Adipose tissue (tissue), 3 donors: ENCODE measurements around the gene SCNN1A. TPM values are rescaled to one million over a fixed set of nuclear protein-coding genes. Genes with fewer than 3 reads are reported as not detected.

Experiments
- H3K27ac ChIP-seq: one replicate; pipeline ENCODE4 v1.5.1; 2013; ENCODE audit warnings: low read depth, low read length
- WGBS, 3 donors: extraction: QIAGEN DNeasy Blood & Tissue Kit; methylation state at CpG; one replicate each; pipeline ENCODE4 v1.1.7; 2013; 5-methylcytosine and 5-hydroxymethylcytosine counted together
- polyA plus RNA-seq, 3 donors: library from polyadenylated mRNA; stranded (reverse); fragments of 200-250 nt; gene quantifications; one replicate each; pipeline ENCODE4 v1.2.3, GENCODE V29; 2013
- donor health status: healthy with polysubstance abuse.
- donor health status: Bipolar disorder and iron deficiency.
- donor health status: healthy.

Gene SCNN1A
- polyA plus RNA-seq, result 10 to 100 TPM in 1 of 3 donors, 1 to 10 TPM in 2; 1.0 to 17.0 (median 5.0) TPM

DNA sequence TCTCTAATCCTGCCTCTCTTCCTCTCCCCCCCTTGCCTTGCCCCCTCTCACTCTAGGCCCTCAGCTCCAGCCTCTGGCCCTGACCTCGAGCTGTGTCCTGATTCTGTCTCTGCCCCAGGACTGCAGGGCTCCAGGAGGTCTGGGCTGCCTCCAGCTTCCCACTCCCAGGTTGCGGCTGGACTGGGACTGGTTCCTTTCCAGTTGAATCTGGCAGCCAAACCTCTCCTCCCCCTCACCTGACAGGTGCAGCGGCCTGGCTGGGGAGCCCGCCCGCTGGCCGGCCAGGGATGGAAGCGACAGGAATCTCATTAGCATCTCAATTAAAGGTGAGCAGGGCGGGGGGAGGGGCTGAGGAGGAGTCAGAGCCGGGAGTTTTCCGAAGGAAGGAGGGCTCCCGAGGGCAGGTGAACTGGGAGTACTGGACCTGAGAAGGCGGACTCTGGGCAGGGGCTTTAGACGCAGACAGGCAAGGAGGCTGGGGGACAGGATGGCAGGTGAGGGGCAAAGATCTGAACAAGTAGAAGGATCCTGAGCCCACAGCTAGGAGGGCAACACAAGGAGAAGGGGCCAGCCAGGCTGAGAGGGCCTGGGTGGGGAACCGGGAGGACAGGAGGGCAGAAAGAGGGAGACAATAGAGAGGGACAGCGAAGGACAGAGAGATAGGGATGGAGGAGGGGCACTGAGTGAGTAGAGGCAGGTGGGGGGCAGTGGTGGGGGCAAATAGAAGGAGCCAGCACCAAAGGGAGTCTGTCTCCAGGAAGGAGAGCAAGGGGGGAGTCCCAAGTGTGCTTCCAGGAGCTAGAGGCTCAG is at the start of gene SCNN1A:
Gene SCNN1A (minus strand): TSS at position 295 of the 810 bp plus-strand sequence. CDS start 780 bp downstream, outside the sequence.
- H3K27ac ChIP-seq, result no peak within 1 kb of the TSS
- WGBS, 3 donors, result 71 to 85% (median 84%) methylated on average over 15 of the region's 15 CpGs

DNA sequence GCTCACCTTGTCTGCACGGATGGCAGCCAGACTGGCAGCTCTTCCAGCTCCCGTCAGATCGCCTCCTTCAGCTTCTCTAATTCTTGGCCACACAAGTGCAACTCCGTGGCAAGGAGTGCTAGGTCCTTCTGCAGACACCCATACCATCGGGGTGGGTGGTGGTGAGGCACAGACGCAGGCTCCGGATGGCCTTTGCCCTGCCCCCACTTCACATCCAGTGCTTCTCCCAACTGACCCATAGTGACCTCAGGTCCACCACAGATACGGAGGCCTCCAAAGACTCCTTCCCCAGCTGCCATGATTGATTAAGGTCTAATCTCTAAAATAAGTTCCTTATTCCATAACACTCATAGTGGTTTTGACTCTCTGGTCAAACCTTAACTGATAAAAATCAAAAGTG is 49.5 kb upstream of the SCNN1A start:
- 82 to 87% (median 85%) methylated on average over 8 of the region's 8 CpGs for WGBS, 3 donors
- H3K27ac ChIP-seq, result no peak overlapping the region

DNA sequence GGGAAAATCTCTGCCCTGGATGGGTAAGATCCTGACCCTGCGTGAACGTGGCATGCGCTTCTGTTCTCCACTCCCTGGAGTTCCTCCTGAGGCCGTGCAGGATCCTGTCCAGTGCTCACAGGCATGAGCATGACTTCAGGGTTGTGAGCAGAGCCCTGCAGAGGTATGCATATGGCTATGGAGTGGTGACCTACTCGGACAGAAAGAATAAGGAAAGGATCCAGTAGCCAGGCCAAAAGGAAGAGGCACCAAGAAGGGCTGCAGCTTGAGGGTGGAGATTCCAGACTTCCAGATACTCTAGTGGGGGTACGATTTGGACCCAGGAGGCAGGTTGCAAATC is 48.6 kb upstream of the SCNN1A start:
- 44 to 52% (median 50%) methylated on average over 6 of the region's 6 CpGs for WGBS, 3 donors
- H3K27ac ChIP-seq, result no peak overlapping the region

DNA sequence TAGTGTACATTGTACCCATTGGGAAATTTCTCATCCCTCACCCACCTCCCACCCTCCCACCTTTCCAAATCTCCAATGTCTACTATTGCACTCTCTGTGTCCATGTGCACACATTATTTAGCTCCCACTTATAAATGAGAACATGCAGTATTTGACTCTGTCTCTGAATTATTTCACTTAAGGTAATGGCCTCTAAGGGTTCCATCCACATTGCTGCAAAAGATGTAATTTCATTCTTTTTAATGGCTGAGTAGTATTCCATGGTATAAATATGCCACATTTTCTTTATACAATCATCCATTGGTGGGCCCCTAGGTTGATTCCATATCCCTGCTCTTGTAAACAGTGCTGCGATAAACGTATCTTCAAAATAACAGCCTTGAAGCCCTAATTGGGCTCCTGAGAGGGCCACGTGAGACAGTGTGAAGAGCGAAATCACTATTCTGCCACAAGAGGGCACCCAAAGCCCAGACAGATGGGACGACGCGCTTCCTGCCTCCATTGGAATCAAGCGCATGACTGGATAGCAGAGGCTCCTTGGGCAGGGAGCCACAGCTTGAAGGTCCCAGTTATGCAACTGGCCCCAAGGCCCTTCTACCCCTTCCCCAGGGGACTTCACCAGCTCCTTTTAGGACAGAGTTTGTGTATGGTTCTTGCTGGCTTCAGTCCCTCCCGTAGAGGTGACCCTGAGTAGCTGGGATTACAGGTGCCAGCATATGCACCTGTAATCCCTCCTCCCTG is 48.1 kb upstream of the SCNN1A start:
- WGBS, 3 donors, result 2 to 7% (median 4%) methylated on average over 9 of the region's 9 CpGs
- no peak overlapping the region for H3K27ac ChIP-seq

DNA sequence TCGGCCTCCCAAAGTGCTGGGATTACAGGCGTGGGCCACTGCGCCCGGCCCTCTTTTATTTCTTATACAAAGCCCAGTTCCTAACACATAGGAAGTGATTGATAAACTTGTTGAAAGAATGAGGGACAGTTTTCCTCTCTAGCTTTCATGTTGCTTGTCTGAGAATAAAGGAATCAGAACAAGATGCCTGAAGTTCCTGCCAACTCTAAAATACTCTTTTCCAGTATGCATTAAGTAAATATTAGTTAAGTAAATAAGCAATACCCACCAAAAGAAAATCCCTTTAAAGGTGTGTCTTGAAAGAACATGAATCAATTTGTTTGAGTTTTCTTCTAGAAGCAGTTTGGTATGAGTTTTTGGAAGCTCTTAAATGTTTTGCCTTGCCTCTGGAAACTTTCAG is 45.0 kb upstream of the SCNN1A start:
- no peak overlapping the region for H3K27ac ChIP-seq
- 50 to 76% (median 70%) methylated on average over 4 of the region's 4 CpGs for WGBS, 3 donors

DNA sequence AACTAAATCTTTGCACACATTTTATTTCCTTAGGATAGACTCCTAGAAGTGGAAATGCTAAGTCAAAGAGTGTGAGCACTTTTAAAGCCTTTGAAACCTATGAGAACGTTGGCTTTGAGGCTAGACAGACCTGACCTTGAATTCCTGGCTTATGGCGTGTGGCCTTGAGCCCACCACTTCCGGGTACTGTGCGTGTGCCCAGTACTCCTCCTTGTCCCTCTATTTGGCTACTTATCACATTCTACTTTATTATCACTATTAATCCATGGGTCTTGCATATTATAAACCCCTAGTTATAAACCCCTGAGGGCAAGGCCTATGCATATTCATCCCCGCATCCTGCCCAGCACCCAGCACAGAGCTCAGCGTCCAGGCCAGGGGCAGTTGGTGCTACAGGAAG is 43.4 kb upstream of the SCNN1A start:
- 41 to 79% (median 68%) methylated on average over 6 of the region's 6 CpGs for WGBS, 3 donors
- H3K27ac ChIP-seq, result no peak overlapping the region

DNA sequence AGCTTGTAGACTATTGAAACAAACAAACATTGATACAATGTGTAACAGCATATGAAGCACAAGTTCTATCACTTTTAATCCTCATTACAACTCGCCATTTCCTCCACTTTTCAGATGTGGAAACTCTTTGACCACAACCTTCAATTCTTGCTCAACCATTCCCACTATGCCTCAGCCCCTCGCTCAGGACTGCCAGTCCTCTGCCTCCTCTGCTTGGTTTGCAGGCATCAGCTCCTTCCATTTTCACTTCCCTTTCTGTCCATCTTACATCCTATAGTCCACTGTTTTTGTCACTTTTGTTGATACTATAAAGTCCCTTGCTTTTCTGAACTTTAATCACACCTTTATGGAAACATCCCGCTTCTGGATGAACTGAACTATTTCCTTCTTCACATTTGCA is 41.2 kb upstream of the SCNN1A start:
- WGBS, 3 donors, result 54 to 84% (median 68%) methylated on average over 3 of the region's 3 CpGs
- H3K27ac ChIP-seq, result no peak overlapping the region

DNA sequence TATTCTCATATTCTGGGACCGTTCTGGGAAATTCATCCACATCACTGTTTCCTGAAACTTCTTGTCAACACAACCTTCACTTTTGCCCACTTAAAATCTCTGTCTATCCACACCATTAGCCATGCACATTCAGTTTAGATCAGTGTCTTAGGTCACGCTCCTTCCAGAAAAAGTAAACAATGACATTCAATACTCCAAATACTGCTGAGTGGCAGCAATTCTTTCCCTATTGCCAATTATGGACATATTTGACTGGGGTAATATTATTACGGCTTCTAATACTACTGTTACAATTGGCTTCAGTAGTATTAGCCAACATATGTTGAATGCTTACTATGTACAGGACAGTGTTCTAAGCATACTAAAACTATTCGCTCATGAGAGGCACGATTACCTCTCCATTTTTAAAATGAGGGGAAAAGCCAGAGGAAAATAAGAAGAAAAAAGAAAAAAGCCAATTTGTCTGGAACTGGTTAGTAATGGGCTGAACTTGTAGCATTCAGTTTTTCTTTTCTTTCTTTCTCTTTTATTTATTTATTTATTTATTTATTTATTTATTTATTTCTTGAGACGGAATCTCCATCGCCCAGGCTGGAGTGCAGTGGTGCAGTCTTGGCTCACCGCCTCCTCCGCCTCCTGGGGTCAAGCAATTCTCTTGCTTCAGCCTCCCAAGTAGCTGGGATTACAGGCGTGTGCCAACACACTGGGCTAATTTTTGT is 32.0 kb upstream of the SCNN1A start:
- 92 to 95% (median 95%) methylated on average over 10 of the region's 10 CpGs for WGBS, 3 donors
- H3K27ac ChIP-seq, result no peak overlapping the region

DNA sequence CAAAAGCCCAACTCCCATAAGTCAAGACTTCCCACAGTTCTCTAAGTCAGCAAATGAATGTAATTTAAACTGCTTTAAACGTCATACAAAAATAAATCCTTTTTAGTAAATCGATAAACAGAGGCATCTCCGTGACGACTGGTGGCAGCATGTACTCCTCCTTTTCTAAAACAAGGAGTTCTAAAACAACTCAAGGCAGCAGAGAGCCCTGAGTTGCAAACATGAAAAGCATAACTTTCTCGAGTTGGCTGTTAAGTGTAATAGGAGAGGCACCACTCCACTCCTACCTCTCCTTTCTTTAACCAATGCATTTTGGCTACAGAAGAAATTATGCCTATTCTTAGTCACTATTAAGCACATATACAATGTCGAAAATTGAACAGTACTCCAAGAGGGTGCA is 30.6 kb upstream of the SCNN1A start:
- H3K27ac ChIP-seq, result no peak overlapping the region
- WGBS, 3 donors, result 78 to 85% (median 78%) methylated on average over 6 of the region's 6 CpGs

DNA sequence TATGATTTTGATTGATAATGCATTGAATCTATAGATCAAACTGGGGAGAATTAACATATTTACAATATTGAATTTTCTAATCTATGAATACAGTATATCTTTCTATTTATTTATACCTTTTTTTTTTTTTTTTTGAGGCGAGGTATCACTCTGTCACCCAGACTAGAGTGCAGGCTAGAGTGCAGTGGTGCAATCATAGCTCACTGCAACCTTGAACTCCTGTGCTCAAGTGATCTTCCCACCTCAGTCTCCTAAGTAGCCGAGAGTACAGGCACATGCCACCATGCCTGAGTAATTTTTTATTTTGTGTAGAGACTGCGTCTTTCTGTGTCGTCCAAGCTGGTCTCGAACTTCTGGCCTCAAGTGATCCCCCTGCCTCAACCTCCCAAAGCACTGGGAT is 29.0 kb upstream of the SCNN1A start:
- H3K27ac ChIP-seq, result no peak overlapping the region
- WGBS, 3 donors, result 89 to 97% (median 91%) methylated on average over 5 of the region's 5 CpGs

DNA sequence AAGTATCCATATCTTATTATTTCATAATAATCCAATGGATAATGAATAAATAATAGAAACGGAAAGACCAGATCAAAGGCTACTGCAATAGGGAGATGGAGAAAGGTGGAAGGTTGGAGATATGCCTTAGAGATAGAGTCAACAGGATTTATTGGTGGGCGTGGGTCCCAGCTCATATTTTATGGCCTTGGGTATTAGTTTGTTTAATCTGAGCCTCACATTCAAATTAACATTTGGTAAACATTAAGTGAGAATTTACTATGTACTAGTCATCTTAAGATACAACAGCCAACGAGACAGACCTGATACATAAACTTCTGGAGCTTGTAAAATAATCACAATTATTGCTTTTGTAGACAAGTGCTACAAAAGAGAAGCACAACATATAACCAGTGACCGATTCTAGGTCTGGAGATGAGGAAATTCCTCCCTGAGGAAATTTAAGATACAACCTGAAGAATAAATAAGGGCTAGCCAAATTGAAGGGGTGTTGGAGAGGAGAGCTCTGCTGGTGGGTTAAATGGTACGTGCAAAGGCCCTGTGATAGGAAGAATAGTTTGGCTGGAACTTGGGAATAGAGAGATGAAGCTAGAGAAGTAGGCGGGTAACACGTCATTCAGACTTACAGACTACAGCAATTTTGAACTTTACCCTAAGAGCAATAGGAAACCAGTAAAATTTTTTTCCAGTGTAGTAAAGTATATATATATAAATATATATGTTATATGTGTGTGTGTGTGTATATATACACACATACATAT is 24.7 kb upstream of the SCNN1A start:
- no peak overlapping the region for H3K27ac ChIP-seq
- 88 to 94% (median 89%) methylated on average over 7 of the region's 7 CpGs for WGBS, 3 donors

DNA sequence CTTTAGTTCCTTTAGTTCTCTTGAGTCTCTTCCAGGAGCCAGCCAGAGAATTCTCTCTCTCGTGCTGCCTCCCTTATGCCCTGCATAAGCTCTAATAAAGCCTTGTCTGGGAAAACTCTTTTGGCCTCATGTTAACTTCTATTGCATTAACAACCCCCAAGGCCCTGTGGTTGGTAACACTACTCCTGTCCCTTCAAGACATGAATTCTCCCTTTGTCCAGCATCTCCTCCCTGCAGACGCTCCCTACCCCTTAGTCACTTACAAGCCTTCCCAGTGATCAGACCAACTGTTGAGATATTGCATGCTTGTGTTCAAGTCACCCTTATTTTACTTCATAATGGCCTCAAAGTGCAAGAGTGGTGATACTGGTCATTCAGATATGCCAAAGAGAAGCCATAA is 20.7 kb upstream of the SCNN1A start:
- no peak overlapping the region for H3K27ac ChIP-seq
- WGBS, 3 donors, result 86 to 94% (median 93%) methylated on average over 2 of the region's 2 CpGs

DNA sequence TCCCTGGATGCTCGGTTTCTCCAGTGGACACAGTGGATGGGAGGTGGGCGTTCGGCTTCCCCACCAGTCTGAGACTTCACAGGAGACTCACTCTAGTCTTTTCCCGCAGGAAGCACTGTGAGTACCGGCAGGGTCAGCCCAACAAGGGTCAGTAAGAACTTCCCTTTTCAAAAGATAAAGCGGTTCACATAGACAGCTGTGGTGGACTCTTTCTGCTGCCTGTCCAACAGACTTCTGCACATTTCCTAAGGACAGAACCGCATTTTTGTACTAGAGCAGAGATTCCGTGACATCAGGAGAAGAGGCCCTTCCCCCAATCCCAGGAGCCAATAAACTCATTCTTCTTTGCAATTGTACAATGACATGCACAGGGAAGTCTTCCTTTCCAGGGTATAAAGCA is 19.0 kb upstream of the SCNN1A start:
- 71 to 78% (median 76%) methylated on average over 8 of the region's 8 CpGs for WGBS, 3 donors

DNA sequence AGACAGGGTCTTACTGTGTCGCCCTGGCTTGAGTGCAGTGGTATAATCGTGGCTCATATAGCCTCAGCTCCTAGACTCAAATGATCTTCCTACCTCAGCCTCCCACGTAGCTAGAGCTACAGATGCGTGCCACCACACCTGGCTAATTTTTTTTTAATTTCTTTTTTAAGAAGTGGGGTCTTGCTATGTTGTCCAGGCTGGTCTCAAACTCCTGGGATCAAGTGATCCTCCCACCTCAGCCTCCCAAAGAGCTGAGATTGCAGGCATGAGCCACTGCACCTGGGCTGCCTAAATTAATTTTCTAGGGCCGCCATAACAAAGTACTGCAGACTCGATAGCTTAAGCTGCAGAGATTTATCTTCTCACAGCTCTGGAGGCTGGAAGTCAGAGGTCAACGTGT is 17.7 kb upstream of the SCNN1A start:
- H3K27ac ChIP-seq, result no peak overlapping the region
- WGBS, 3 donors, result 89 to 95% (median 91%) methylated on average over 7 of the region's 7 CpGs

More for the DNA sequence above, 19.0 kb upstream of the SCNN1A start:
- H3K27ac ChIP-seq, result no peak overlapping the region

DNA sequence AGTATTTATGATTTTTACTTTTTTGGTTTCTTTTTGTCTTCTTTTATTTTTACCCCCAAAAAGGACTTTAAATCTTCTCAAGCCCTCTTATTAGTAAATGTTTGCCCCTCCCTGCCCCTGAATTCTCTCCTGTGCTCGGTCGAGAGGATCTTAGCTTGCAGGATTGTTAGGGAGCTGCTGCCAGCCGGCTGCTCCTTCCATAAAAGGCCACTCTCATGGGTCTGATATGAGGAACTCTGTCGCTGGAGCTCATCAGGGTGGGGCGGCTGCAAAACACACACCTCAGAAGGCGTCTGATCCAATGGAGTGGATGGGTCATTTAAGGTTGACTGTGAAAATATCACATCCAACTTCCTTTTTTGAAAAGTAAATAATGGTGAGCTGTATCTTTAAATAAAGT is 17.1 kb upstream of the SCNN1A start:
- WGBS, 3 donors, result 13 to 35% (median 29%) methylated on average over 6 of the region's 6 CpGs
- H3K27ac ChIP-seq, result no peak overlapping the region

DNA sequence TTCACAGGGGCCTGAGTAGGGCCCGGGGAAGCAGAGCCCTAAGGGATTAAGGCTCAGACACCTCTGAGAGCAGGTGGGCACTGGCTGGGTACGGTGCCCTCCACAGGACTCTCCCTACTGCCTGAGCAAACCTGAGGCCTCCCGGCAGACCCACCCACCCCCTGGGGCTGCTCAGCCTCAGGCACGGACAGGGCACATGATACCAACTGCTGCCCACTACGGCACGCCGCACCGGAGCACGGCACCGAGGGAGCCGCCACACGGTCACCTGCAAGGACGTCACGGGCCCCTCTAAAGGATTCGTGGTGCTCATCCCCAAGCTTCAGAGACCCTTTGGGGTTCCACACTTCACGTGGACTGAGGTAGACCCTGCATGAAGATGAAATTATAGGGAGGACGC is 15.7 kb upstream of the SCNN1A start:
- H3K27ac ChIP-seq, result no peak overlapping the region
- 89 to 91% (median 90%) methylated on average over 10 to 17 of the region's 17 CpGs for WGBS, 3 donors

DNA sequence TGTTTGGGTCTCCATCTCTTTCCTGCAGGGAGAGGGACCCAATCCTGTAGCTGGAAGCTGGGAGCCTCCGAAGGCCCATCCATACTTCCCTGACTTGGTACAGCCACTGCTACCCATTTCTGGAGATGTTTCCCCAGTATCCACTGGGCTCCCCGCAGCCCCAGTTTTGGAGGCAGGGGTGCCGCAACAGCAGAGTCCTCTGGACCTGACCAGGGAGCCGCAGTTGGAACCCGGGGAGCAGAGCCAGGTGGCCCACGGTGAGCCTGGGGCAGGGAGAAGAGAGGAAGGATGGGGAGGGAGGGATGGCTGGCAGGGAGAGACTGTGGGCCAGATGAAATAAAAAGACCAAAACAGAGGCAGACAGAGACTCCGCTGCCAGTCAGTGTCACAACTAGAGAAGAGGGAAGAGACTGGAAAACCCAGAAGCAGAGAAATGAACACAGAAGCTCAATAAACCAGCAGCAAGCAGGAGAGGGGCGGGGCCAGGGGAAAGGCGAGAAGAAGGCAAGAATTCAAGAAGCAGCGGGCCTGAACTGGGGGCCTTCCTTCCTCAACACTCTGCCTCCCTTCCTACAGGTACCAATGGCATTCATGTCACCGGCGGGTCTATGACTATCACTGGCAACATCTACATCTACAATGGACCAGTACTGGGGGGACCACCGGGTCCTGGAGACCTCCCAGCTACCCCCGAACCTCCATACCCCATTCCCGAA is 14.9 kb upstream of the SCNN1A start:
- H3K27ac ChIP-seq, result no peak overlapping the region
- WGBS, 3 donors, result 75 to 91% (median 82%) methylated on average over 15 of the region's 15 CpGs

DNA sequence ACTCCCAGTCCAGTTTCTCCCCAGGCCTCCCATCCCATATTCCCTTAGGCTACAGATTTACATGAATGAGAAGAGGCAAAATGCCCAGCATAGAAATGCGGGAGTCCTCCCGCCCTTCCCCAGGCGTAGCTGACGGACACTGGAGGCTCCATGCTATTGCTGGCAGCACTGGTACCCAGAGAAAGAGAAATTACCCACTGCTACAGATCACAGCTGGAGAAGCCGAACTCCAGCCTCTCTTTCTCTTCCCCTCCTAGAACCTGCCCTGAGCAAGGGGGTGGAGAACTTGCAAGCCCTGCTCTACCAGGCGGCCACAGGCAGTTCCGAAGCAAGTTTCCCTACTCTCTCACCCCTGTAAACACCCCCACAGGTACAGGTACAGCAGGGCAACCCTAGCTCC is 12.2 kb upstream of the SCNN1A start:
- 86 to 95% (median 91%) methylated on average over 7 of the region's 7 CpGs for WGBS, 3 donors
- H3K27ac ChIP-seq, result no peak overlapping the region
